Activated CD8-positive, alpha-beta memory T cell treated with anti-CD3 and anti-CD28 coated beads, Interleukin-2, amount 50 U/mL, for 48 hours (primary cell): Measurements from ENCODE around the gene EPHB2.

Experiments used
- DNase-seq: peaks from one replicate; pipeline ENCODE4 v3.0.0-alpha.2; 2020

Gene EPHB2

DNA sequence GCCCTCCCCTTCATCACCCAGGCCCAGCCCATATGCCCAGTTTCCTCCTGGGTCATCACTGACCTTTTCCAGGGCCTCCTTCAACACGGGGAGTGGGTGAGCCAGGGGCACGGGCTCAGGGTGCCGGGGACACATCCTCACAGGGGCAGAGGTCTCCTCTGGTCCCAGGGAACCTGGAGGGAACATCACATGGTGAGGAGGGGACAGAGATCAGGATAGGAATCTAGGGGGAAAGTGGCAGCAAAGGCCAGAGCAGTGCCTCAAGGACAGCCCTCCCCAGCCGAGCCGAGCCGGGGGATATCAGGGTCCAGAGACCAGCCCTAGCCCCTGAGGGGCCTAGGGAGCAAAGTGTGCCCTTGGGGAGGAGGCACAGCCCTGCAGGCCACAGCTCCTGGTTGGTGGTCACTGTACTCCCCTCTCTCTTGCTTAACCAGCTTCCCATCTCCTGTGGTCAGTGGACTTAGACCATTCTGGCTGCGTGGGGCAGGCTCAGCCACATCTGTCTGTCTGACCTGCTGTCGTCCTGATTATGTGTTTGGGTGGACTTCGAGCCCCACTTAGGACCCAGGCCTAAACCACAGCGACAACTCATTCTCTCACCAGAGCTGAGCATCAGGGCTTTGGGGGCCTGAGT, 252.5 kb downstream of the EPHB2 start:
- DNase-seq: no peak

GRCh38 chr1:22966309-22966708, 255.7 kb downstream of the EPHB2 start:
- no peak for DNase-seq

GRCh38 chr1:22967833-22968232, 257.2 kb downstream of the EPHB2 start:
- DNase-seq: no peak

- DNase-seq: no peak
These were observed 258.7 kb downstream of the EPHB2 start for GRCh38 chr1:22969304-22969709.

- no peak for DNase-seq
These were observed 259.5 kb downstream of the EPHB2 start for GRCh38 chr1:22970096-22970495.
